CD8-positive, alpha-beta memory T cell (primary cell): ENCODE measurements around the gene NUDT12. TPM values are rescaled to one million over a fixed set of nuclear protein-coding genes. Genes with fewer than 3 reads are reported as not detected.

ENCODE experiments used
- CTCF ChIA-PET: fragments of 350-600 bp; sonication (Branson Sonifier 250); formaldehyde crosslinking; loops from one replicate; lab custom pipeline; 2021; ENCODE audit warnings: antibody characterized with exemption; lab: Charles Lee
- POLR2A ChIA-PET: fragments of 350-600 bp; sonication (Branson Sonifier 250); formaldehyde crosslinking; loops from one replicate; lab custom pipeline; 2021; ENCODE audit warnings: antibody characterized with exemption; lab: Charles Lee
- DNase-seq, 5 donors: peaks; one replicate each; pipeline versions ENCODE4 v3.0.0 to v3.0.0-alpha.2; 2020 to 2022; ENCODE audit warnings: mixed read lengths in 1 of 5
- H3K27ac ChIP-seq: one replicate; pipeline ENCODE4 v1.7.0; 2013; ENCODE audit warnings: low read depth, mild to moderate bottlenecking, low read length, moderate library complexity
- H3K27me3 ChIP-seq: 2 replicates; pipeline ENCODE4 v1.7.0; 2013; ENCODE audit warnings: low read length, mild to moderate bottlenecking; ENCODE audit not compliant: insufficient read depth, poor library complexity, severe bottlenecking
- H3K36me3 ChIP-seq: 2 replicates; pipeline ENCODE4 v1.7.0; 2013; ENCODE audit warnings: mild to moderate bottlenecking, low read length, moderate library complexity; ENCODE audit not compliant: insufficient read depth
- H3K4me1 ChIP-seq: 2 replicates; pipeline ENCODE4 v1.7.0; 2013; ENCODE audit warnings: mild to moderate bottlenecking, low read length, moderate library complexity; ENCODE audit not compliant: insufficient read depth
- H3K4me3 ChIP-seq: 2 replicates; pipeline ENCODE4 v1.7.0; 2013; ENCODE audit warnings: mild to moderate bottlenecking, low read length
- H3K9me3 ChIP-seq: 2 replicates; pipeline ENCODE4 v1.7.0; 2013; ENCODE audit warnings: mild to moderate bottlenecking, low read length
- H3K27ac Mint-ChIP-seq, 8 donors: one replicate each; pipeline ENCODE4 v1.8.0; 2020 to 2021; ENCODE audit warnings: mixed read lengths in 8 of 8, mild to moderate bottlenecking in 6 of 8, inconsistent platforms in 3 of 8, moderate library complexity in 3 of 8
- H3K27me3 Mint-ChIP-seq, 2 donors: one replicate each; pipeline ENCODE4 v1.8.0; 2020 to 2021; ENCODE audit warnings: mixed read lengths in 2 of 2, mild to moderate bottlenecking in 1 of 2, moderate library complexity in 1 of 2
- H3K36me3 Mint-ChIP-seq, 3 donors: one replicate each; pipeline ENCODE4 v1.8.0; 2020 to 2021; ENCODE audit warnings: mixed read lengths in 3 of 3, inconsistent platforms in 1 of 3, mild to moderate bottlenecking in 1 of 3
- H3K4me1 Mint-ChIP-seq, 3 donors: one replicate each; pipeline ENCODE4 v1.8.0; 2020 to 2021; ENCODE audit warnings: mixed read lengths in 3 of 3, inconsistent platforms in 1 of 3, mild to moderate bottlenecking in 1 of 3
- H3K4me3 Mint-ChIP-seq, 7 donors: one replicate each; pipeline ENCODE4 v1.8.0; 2020 to 2021; ENCODE audit warnings: mixed read lengths in 7 of 7, mild to moderate bottlenecking in 6 of 7, moderate library complexity in 4 of 7, inconsistent platforms in 2 of 7
- H3K9me3 Mint-ChIP-seq, 5 donors: one replicate each; pipeline ENCODE4 v1.8.0; 2020 to 2022; ENCODE audit warnings: mixed read lengths in 5 of 5, mild to moderate bottlenecking in 3 of 5, moderate library complexity in 2 of 5, inconsistent platforms in 1 of 5
- polyA plus RNA-seq: library from polyadenylated mRNA; unstranded; fragments of 300-500 nt; fragmentation: Illumina TruSeq; gene quantifications from one replicate; pipeline ENCODE4 v1.2.3, GENCODE V29; 2021
- total RNA-seq, 2 experiments: library from RNA; stranded (reverse); gene quantifications; one replicate each; pipeline ENCODE4 v1.2.3, GENCODE V29; 2021

Gene NUDT12
- total and polyA plus RNA-seq, 3 experiments from 2014 or later = 0.86 to 0.94 TPM; not detected in 1

DNA sequence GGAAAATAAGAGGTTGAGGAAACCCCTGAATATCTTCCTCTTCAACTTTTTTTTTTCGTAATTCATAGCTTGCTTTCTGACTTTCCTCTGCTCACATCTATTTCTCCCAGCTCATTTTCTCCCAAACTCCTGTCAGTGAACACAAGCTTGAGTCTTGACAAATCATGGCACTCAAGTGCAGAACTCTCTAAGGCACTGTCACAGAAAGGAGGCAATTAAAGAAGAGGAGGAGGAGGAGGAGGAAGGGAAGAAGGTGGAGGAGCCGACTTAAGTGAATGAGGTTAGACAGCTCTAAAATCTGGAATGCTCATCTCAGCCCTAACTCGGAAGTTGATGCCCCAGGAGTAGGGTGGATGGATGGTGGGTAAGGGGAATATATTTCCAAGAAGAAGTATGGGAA is 27.2 kb upstream of the NUDT12 start:
- H3K9me3 ChIP-seq = no peaks in the 10 kb centered on the region
- no peaks in the 10 kb centered on the region for H3K4me1 ChIP-seq
- H3K27ac ChIP-seq = no peak overlapping the region
- H3K27ac Mint-ChIP-seq = no peak overlapping the region
- H3K4me1 Mint-ChIP-seq = no peaks in the 10 kb centered on the region
- no peak overlapping the region for H3K4me3 ChIP-seq
- no peaks in the 10 kb centered on the region for H3K36me3 ChIP-seq
- ChIA-PET POLR2A (no interaction called here), CTCF (no interaction called here)
- no peaks in the 10 kb centered on the region for H3K36me3 Mint-ChIP-seq
- H3K9me3 Mint-ChIP-seq = peaks cover 0 to 2% (median 0%) of the 10 kb centered on the region in 5 donors
- DNase-seq = no peak
- H3K4me3 Mint-ChIP-seq = no peak overlapping the region
- H3K27me3 Mint-ChIP-seq = no peaks in the 10 kb centered on the region
- no peaks in the 10 kb centered on the region for H3K27me3 ChIP-seq

DNA sequence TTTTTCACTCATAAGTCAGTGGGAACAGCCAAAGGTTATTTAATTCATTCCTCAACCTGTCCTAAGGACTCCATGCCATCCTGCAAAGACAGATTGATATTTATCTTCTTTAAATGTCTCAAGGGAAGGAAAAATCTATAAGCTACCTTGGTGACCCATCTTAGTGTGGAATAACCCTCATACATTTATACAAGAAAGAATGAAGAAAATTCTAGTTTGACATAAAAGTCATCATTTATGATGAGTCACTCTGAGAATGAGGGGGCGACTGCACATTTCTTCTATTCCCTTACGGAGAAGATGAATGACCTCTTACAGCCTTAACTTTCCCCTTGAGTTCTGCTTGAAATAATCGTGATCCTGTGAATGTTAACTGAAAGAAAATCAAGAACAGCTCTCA is 26.8 kb upstream of the NUDT12 start:
- Histone ChIP-seq H3K9me3 (no peaks in the 10 kb centered on the region), H3K4me3 (no peak overlapping the region), H3K36me3 (no peaks in the 10 kb centered on the region), H3K4me1 (no peaks in the 10 kb centered on the region), H3K27me3 (no peaks in the 10 kb centered on the region), H3K27ac (no peak overlapping the region)
- no peak overlapping the region for H3K4me3 Mint-ChIP-seq
- ChIA-PET POLR2A (no interaction called here), CTCF (no interaction called here)
- no peaks in the 10 kb centered on the region for H3K4me1 Mint-ChIP-seq
- no peak overlapping the region for H3K27ac Mint-ChIP-seq
- no peak for DNase-seq
- no peaks in the 10 kb centered on the region for H3K36me3 Mint-ChIP-seq
- peaks cover 0 to 2% (median 0%) of the 10 kb centered on the region in 5 donors for H3K9me3 Mint-ChIP-seq
- H3K27me3 Mint-ChIP-seq = no peaks in the 10 kb centered on the region

DNA sequence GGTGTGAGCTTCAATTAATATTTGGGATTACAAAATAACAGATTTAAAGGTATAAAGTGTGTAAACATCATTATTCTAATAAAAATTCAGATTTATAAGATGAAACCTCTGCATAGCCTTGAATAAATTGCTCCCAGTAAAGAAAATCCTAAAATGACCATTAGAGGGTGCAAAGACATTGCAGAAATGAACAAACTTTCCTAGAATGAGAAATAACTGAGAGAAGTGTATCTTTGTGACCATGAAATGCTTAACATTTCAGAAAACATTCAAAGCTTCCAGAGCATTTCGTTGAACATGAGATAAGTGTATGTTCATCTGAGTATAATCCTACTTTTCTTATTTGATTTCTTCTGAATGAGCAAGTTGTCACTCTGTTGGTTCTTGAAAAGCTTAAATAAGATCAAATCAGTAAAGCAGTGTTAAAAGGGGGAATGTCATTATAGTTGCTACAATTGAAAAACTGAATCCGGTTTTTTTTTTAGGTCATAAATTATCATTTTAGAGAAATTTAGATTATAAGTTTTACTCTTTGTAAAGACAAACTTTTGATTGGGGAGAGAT is 24.7 kb upstream of the NUDT12 start:
- POLR2A ChIA-PET = no interaction called here
- Mint-ChIP-seq H3K9me3 (peaks cover 0 to 2% (median 0%) of the 10 kb centered on the region in 5 donors), H3K4me1 (no peaks in the 10 kb centered on the region), H3K27ac (no peak overlapping the region), H3K36me3 (no peaks in the 10 kb centered on the region), H3K4me3 (no peak overlapping the region), H3K27me3 (no peaks in the 10 kb centered on the region)
- H3K9me3 ChIP-seq = no peaks in the 10 kb centered on the region
- no peak overlapping the region for H3K27ac ChIP-seq
- CTCF ChIA-PET = no interaction called here
- no peak overlapping the region for H3K4me3 ChIP-seq
- no peaks in the 10 kb centered on the region for H3K36me3 ChIP-seq
- H3K4me1 ChIP-seq = no peaks in the 10 kb centered on the region
- no peak for DNase-seq
- no peaks in the 10 kb centered on the region for H3K27me3 ChIP-seq

DNA sequence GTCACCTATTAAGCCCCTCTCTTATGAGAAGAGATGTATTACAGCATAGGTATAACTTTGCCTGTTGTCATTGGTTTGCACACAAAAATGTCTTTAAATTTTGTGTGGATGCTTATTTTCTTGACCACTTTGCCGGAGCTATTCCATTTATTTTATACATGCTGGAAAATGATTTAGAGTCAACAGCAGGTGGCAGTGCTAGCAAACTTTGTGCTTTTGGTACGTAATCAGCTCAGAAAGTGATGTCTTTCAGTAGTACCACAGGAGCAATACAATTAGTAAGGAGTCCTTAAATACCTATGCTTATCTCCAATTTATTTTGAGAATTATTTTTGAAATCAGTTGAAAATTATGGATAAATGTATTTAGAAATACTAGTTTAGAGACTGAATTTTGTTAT is 19.8 kb upstream of the NUDT12 start:
- Mint-ChIP-seq H3K9me3 (peaks cover 0 to under 1% (median 0%) of the 10 kb centered on the region in 5 donors), H3K36me3 (no peaks in the 10 kb centered on the region), H3K27me3 (no peaks in the 10 kb centered on the region), H3K4me1 (no peaks in the 10 kb centered on the region), H3K4me3 (no peak overlapping the region), H3K27ac (no peak overlapping the region)
- POLR2A ChIA-PET = no interaction called here
- no peaks in the 10 kb centered on the region for H3K4me1 ChIP-seq
- H3K27ac ChIP-seq = no peak overlapping the region
- no peak for DNase-seq
- H3K36me3 ChIP-seq = no peaks in the 10 kb centered on the region
- CTCF ChIA-PET = no interaction called here
- H3K9me3 ChIP-seq = no peaks in the 10 kb centered on the region
- no peak overlapping the region for H3K4me3 ChIP-seq
- H3K27me3 ChIP-seq = no peaks in the 10 kb centered on the region

DNA sequence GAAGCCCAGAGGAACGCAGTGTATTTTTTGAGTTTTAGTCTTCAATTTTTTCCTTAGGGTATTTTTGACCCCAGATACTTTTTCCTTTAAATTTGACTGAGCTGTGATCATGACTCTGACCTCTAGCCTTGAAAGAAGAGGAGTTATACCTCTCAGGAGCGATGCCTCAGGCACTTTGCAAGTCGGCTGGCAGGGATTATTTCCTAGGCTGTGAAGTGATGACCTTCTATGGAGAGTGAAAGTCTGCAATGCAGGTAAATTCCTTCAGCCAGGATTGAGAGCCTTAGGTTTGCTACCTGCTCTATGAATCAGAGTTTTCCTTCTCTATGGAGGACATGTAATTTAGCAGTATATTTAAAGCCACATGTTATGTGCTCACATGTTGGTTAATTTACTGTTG is 10.8 kb upstream of the NUDT12 start:
- no peaks in the 10 kb centered on the region for H3K27me3 ChIP-seq
- DNase-seq = no peak
- ChIA-PET POLR2A (no interaction called here), CTCF (no interaction called here)
- H3K4me3 Mint-ChIP-seq = no peak overlapping the region
- no peak overlapping the region for H3K27ac Mint-ChIP-seq
- no peaks in the 10 kb centered on the region for H3K36me3 Mint-ChIP-seq
- no peaks in the 10 kb centered on the region for H3K36me3 ChIP-seq
- H3K4me1 Mint-ChIP-seq = no peaks in the 10 kb centered on the region
- peaks cover 0 to 3% (median 0%) of the 10 kb centered on the region in 5 donors for H3K9me3 Mint-ChIP-seq
- H3K27ac ChIP-seq = no peak overlapping the region
- H3K4me1 ChIP-seq = no peaks in the 10 kb centered on the region
- no peaks in the 10 kb centered on the region for H3K9me3 ChIP-seq
- no peak overlapping the region for H3K4me3 ChIP-seq
- H3K27me3 Mint-ChIP-seq = peaks cover 0 to 1% of the 10 kb centered on the region in 2 donors

DNA sequence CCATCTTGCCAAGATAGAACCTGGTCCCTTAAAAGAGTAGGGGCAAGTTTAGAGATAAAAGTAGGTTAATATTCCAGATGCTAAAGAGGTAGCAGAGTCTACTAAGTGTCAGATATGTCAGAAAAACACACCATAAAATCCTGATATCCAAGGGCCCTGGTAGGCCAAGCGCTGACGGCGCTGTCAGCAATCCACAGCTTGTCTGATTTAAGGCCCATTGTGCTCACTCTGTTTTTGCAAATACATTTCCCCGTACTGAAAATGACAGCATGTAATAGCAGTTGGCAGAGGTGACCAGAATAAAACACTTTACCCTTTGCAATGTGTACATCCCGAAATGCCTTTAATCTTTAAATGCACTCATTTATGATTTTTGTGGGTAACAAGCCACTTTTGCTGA is 9.9 kb upstream of the NUDT12 start:
- Mint-ChIP-seq H3K27ac (no peak overlapping the region), H3K27me3 (peaks cover 0 to 1% of the 10 kb centered on the region in 2 donors), H3K4me1 (no peaks in the 10 kb centered on the region), H3K9me3 (peaks cover 0 to 3% (median 0%) of the 10 kb centered on the region in 5 donors), H3K4me3 (no peak overlapping the region), H3K36me3 (no peaks in the 10 kb centered on the region)
- ChIA-PET CTCF (no interaction called here), POLR2A (no interaction called here)
- no peaks in the 10 kb centered on the region for H3K36me3 ChIP-seq
- H3K4me1 ChIP-seq = no peaks in the 10 kb centered on the region
- H3K27me3 ChIP-seq = no peaks in the 10 kb centered on the region
- H3K9me3 ChIP-seq = no peaks in the 10 kb centered on the region
- no peak overlapping the region for H3K4me3 ChIP-seq
- DNase-seq = no peak
- H3K27ac ChIP-seq = no peak overlapping the region

DNA sequence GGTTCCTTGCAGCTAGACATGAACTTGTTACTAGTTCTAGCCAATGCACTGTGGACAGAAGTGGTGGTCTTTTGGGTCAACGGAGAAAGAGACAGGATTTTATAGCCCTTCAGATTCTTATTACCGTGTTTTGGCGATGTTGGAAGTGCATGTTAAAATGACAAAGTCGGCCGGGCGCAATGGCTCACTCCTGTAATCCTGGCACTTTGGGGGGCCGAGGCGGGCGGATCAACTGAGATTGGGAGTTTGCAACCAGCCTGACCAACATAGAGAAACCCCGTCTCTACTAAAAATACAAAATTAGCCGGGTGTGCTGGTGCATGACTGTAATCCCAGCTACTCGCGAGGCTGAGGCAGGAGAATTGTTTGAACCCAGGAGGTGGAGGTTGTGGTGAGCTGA is 9.1 kb upstream of the NUDT12 start:
- Histone ChIP-seq H3K27me3 (no peaks in the 10 kb centered on the region), H3K4me3 (no peak overlapping the region), H3K4me1 (no peaks in the 10 kb centered on the region), H3K27ac (no peak overlapping the region), H3K36me3 (no peaks in the 10 kb centered on the region), H3K9me3 (no peaks in the 10 kb centered on the region)
- no peaks in the 10 kb centered on the region for H3K4me1 Mint-ChIP-seq
- H3K27ac Mint-ChIP-seq = no peak overlapping the region
- H3K36me3 Mint-ChIP-seq = no peaks in the 10 kb centered on the region
- H3K9me3 Mint-ChIP-seq = peaks cover 0 to 3% (median 0%) of the 10 kb centered on the region in 5 donors
- no peak for DNase-seq
- ChIA-PET CTCF (no interaction called here), POLR2A (no interaction called here)
- no peak overlapping the region for H3K4me3 Mint-ChIP-seq
- peaks cover 0 to 1% of the 10 kb centered on the region in 2 donors for H3K27me3 Mint-ChIP-seq

DNA sequence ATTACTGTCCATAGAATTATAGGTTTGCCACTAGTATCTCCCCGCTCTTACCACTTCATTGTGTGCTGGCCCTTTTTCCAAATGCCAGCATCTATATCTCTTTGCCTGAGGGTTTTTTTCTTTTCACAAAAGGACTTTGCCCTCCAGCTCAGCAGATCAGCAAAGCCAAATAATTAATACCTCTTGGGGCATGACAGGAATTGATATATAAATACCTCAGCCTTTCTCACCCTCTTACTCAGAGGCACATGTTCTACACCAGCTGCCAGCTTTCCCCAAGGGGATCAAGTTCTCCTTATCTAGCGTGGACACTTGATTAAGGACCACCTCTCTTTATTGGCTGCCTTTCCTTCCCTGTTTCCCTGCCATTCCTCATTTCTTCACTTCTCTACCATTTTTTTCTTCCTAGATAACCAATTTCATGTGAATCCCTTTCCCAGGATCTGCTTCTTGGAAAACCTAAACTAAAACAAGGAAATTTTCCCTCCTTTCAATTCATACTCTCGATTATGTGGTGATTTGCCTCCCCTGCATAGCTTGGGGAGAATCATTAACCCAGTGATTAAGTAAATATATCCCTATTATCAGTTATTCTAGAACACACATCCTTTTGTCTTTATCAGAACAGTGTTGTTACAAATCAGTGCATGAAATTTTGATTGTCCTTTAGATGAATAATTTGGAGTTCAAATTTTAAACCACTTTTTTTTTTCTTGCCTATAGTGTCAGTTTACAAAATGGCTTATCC is 6.9 kb upstream of the NUDT12 start:
- Mint-ChIP-seq H3K36me3 (no peaks in the 10 kb centered on the region), H3K27me3 (peaks cover 1 to 8% of the 10 kb centered on the region in 2 donors), H3K4me1 (no peaks in the 10 kb centered on the region), H3K9me3 (peaks cover 0 to 5% (median 0%) of the 10 kb centered on the region in 5 donors), H3K27ac (no peak overlapping the region), H3K4me3 (no peak overlapping the region)
- Histone ChIP-seq H3K27ac (no peak overlapping the region), H3K27me3 (no peaks in the 10 kb centered on the region), H3K36me3 (no peaks in the 10 kb centered on the region), H3K4me1 (no peaks in the 10 kb centered on the region), H3K4me3 (no peak overlapping the region), H3K9me3 (no peaks in the 10 kb centered on the region)
- ChIA-PET POLR2A (interaction anchor here (0.5 kb wide), 1 partner anchor 1031 kb away, joined by 6 read pairs; no protein-coding TSS in a partner anchor), CTCF (no interaction called here)
- no peak for DNase-seq
